ENCODE measurements around the gene NOG.

DNA sequence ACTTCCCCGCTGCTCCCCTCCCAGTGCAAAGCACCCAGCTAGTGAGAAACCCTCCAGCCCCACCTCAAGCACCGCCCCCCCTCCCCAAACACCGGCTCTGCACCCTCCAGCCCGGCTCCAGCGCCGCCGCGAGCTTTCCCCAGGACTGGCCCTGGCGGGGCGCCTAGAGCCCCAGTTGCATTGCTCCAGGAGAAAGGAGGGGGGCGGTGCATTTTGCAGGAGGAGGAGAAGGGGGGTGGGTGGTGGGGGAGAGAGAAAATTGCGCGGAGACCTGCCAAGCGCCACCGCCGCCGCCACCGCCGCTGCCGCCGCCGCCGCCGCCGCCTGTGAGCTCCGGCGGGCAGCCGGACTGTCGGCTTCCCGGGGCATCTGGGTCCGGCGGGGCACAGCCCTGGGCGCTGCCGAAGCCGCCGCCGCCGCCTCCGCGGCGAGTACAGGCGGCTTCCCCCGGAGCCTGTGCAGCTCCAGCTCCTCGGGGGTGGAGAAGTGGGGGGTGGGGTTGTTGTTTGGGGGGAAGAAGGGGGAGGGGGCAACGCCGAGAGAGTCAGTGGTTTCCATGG lies 333 bp upstream of the NOG start:
- TF ChIP-seq, protein P1, sequence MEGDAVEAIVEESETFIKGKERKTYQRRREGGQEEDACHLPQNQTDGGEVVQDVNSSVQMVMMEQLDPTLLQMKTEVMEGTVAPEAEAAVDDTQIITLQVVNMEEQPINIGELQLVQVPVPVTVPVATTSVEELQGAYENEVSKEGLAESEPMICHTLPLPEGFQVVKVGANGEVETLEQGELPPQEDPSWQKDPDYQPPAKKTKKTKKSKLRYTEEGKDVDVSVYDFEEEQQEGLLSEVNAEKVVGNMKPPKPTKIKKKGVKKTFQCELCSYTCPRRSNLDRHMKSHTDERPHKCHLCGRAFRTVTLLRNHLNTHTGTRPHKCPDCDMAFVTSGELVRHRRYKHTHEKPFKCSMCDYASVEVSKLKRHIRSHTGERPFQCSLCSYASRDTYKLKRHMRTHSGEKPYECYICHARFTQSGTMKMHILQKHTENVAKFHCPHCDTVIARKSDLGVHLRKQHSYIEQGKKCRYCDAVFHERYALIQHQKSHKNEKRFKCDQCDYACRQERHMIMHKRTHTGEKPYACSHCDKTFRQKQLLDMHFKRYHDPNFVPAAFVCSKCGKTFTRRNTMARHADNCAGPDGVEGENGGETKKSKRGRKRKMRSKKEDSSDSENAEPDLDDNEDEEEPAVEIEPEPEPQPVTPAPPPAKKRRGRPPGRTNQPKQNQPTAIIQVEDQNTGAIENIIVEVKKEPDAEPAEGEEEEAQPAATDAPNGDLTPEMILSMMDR (IDR thresholded peaks at IDR 0.05; ENCODE audit: low read depth, low read length, poor library complexity, severe bottlenecking): no peak
- TF ChIP-seq EZH2phosphoT487 (IDR thresholded peaks at IDR 0.05; ENCODE audit: borderline replicate concordance, low read length): 0 out of 2 replicates have a peak, but pooled peaks have one; percentile 56
